Measurements from ENCODE around the gene CACNA1C.

DNA sequence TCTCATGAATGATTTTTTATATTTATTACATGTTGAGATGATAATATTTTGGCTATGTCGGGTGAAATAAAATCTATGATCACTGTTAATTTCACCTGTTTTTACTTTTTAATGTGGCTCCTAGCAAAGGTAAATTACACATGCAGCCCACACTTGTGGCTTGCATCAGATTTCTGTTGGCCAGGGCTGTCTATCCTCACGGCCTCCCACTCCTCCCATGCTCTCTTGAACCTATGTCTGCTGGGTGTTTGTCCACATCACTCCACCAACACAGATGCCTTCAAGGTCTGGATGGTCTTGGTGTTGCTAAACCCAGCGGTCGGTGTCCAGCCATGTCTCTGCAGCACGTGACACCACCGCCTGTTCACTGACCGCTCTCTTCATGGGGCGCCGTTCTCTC, 402.6 kb downstream of the CACNA1C start:
- TF ChIP-seq, protein P1, sequence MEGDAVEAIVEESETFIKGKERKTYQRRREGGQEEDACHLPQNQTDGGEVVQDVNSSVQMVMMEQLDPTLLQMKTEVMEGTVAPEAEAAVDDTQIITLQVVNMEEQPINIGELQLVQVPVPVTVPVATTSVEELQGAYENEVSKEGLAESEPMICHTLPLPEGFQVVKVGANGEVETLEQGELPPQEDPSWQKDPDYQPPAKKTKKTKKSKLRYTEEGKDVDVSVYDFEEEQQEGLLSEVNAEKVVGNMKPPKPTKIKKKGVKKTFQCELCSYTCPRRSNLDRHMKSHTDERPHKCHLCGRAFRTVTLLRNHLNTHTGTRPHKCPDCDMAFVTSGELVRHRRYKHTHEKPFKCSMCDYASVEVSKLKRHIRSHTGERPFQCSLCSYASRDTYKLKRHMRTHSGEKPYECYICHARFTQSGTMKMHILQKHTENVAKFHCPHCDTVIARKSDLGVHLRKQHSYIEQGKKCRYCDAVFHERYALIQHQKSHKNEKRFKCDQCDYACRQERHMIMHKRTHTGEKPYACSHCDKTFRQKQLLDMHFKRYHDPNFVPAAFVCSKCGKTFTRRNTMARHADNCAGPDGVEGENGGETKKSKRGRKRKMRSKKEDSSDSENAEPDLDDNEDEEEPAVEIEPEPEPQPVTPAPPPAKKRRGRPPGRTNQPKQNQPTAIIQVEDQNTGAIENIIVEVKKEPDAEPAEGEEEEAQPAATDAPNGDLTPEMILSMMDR (IDR thresholded peaks at IDR 0.05; ENCODE audit: low read depth, low read length) = no peak
- TF ChIP-seq POLR2A (IDR thresholded peaks at IDR 0.05; ENCODE audit: extremely low read depth, insufficient read length) = no peak
